T1000 (cell line): ENCODE measurements around the gene GABRB3.

Experiments
- DNase-seq: peaks from one replicate; lab custom pipeline; 2025; ENCODE audit warnings: mixed read lengths; lab: John Stamatoyannopoulos, UW

The GABRB3 gene

DNA sequence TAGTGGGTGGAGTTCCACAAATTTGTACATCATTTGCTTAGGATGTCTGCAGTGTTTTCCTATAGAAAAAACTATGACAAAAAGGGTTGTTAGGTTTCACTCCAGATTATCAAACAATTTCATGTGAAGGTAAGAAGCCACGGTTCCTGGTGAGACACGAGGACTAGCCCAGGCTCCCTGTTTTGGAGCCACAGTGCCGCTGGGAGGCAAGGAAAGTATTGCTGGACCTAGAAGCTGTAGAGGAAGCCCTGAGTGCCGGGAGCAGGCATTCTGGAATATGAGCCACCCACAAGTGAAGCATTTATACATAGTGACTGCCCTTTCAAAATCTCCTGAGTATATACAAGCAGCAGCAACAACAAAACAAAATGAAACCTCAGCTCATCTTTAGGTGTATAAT, 142.0 kb downstream of the GABRB3 start:
- DNase-seq: no peak

DNA sequence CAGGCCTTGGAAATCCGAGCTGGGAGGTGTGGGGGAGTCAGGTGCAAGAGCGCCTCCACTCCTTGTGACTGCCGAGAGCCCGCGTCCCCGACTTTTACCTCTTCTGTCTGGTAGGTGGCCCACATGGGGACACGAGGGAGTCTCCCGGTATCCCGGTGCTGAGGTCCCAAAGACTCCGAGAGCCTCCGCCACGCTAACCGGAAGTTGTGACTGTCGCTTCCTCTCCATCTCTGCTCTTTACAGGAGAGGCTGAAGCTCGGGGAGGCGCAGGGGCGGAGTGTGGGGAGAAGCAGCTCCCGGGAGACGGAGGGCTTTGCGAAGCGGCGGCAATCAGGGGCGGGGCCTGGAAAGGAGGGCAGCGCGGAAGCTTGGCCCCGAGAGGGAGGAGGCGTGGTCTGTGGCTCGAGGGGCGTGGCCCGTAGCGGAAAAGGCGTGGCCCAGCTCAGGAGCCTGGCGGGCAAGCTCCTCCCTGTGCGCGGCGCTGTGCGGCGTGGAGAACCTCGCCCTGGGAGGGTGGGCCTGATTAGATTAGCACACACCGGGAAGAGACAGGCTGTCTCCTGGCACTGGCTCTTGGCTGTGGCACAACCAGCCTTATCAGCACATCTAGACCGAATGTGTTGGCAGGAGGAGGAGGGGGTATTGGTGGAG, 143.9 kb downstream of the GABRB3 start:
- DNase-seq: no peak

DNA sequence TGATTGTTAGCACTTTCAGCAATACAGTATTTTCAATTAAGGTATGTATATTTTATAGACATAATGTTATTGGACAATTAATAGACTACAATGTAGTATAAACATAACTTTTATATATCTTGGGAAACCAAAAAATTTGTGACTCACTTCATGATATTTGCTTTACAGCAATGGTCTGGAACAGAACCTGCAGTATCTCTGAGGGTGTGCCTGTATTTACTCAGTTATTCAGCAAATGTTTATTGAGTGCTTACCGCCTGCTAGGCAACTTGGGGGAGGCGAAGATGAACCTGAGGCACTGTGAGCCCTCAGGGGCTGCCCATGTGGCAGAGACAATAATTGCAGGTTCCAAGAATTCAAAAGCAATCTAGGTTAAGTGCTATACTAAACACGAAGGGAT, 144.8 kb downstream of the GABRB3 start:
- no peak for DNase-seq

DNA sequence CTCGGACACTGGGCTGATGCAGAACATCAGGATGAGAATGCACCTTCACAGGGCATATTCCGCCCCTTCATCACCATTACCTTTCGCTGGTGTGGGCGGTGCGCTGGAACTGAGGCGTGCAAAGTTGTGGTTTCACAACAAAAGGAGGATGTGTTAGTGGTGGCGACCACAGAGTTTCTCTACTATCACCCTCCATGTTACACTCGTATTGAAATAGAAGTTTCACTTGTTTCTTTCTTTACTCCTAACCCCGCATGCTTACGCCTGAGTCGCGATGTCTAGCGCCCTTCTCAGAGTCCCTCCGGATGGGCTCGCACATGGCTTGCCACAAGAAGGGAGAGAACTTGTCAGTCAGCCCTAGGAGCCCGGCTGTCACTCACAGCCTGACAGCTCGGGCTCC, 148.7 kb downstream of the GABRB3 start:
- DNase-seq: no peak

DNA sequence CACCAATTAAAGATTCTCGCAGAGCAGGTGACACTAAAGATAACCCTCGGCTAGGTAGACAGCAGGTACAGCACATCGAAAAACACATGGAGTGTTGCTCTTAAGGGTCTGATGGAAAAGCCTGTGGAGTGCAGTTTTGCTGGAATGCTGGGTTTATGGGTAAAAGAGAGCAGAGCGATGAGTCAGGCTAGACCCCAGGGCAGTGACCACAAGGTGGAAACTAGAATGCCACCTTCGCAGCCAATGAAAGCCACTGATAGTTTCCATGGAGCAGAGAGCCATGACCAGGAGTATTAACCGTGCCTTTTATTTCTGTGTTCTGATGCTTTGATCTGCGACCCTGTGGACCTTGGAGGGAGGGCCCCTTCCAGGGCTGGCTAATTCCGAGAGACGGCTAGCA, 149.8 kb downstream of the GABRB3 start:
- DNase-seq: no peak

DNA sequence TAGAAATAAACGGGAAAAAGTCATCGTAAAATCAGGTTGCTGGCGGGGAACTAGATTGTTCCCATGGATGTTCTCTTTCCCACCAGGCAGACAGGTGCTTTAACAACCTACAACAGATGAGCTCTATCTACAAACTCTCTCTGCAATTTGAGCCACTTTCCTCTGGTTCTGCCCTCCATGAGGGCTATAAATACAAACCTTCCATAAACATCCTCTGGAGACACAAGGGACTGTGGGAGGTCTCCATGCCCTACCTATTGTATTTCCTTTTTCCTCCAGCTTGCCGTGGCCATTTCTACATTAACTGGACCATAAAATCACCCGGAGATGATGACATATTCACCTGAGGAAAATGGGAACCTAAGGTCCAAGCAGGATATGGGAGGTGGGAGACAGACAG, 151.1 kb downstream of the GABRB3 start:
- DNase-seq: no peak

DNA sequence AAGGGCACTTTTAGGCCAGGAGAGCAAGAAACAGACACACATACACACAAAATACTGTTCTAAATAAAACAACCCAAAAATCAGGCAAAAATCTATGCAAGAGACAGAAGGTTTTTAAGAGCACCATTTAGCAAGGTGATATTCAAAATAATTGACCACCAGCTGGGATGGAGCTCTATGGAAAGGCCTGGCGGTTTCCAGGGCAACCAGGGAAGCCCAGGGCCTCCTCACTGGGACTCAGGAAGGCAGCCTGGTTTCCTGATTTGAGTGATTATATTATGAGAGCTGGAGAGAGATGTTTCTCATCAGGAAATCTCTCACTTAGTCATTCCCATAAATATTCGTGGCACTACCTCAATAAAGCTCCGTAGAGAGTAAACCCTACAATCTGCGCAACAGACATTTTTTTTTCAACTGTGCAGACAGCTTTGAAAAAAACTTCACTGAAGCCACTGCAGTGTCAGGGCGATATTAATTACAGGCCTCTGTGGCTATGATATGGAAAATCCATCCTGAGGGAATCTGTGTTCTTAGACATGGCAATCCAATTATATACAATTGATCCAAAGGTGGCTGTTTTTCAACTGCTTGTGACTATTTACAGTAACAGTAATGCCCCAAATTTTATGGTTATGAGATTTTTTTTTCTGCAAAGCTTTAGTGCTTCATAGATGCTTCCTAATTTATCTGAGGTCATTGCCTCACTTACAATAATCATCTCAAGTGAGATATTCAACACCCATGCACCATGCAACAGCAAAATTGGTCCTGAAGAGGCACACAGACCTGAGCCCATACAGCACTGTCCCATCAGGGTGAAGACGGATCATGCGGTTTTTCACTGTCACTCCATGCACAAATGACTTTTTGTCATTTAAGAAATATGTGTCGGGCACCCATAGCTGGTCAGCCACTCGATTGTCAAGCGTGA, 152.1 kb downstream of the GABRB3 start:
- DNase-seq: no peak

DNA sequence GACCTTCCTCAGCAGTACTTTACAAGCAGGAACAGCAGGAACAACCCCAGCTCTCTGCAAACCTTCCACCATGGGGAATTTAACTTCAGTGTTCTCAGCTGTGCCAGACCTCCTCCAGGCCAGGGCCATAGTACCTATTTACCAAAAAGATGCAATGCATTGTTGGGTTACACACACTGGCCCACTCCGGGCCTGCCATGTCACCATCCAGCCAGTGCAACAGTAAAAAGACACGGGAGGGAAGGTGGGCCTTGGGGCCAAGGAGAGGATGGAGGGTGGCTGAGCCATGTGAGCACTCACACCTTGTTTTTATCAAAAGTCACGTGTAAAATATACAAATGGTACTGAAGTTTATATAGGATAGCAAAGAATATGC, 157.0 kb downstream of the GABRB3 start:
- DNase-seq: no peak

DNA sequence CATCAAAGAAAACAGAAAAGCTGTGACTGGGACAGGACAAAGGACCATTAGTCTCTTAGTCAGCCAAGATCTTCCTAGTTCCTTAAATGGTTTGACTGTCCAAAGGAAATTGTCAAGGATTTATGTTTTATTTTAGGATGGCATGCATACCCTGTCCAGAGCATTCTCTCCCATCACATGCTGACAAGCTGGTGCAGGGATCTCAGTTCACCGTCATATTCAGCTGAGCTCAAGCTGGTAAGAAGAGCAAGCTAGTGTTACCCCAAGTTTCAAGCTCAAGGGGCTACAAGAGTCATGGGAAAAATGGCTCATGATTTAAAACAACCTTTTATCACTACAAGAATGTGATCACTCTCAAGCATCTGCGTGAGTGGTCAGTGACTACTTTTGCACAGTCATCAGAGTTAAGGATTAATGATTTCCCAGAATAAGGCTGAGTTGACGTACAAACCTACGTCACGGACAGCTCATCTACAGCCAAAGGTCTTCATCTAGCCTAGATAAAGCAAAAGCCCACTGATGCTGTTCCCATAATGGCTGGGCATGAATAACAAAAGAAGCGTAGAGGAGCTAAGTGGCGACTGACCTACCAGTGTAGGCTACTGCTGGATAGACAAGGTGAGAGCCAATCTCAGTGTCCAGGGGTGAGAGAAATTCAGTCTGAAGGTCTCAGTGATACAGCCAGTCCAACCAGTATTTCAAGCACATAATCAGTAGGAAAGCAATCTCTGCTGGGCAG, 157.5 kb downstream of the GABRB3 start:
- no peak for DNase-seq

DNA sequence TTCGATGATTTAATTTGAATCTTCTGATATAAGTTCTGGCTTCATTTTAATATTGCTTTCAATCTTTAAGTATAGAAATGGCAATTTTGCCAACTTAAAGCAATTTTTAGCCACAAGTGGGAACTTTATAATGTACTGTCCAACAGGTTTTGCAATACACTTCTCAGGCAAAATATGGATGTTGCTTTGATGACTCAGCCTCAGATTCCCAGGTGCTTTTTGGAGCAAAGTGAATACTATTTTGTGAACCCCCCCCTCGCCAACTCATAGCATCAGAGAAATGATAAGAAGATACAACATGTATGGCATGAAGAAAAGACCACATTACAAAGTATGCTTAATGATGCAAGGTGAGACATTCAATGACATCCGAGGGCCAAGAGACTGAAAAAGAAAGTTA, 158.1 kb downstream of the GABRB3 start:
- DNase-seq: no peak

DNA sequence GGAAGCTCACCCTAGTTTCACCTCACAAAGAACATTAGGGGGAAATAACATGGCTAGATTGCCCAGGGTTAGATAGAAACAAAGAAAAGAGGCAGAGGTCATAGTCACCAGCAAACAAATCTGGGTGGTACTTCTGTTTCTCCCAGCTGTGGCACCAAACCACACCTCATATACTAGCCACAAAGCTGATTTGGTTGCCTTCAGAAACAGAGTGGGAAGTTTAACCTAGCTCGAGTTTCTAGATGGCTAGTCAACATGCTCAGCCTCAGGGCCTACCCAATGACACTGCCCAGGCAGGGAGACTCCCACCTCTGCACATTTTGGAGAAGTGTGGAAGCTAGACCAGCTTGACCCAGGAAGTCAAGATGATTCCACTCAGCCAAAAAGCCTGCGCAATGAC, 174.2 kb downstream of the GABRB3 start:
- DNase-seq: no peak

DNA sequence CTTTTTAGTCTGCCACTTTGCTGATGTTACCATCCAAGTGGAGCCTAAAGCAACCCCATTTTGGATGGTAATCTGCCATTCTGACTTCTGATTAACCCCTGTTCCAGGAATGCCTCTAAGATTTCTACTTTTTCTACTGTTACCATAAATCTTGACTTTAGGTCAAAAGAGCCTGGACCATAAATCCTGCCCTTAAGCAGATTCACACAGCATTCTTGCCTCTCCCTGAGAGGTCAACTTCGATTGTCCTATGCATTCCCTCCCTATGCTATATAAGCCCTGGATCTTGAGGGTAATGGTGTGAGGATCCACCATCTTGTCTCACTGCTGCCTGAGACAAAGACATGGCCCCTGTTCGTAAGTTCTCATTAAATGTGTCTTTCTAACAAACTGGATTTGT, 177.3 kb downstream of the GABRB3 start:
- DNase-seq: no peak

DNA sequence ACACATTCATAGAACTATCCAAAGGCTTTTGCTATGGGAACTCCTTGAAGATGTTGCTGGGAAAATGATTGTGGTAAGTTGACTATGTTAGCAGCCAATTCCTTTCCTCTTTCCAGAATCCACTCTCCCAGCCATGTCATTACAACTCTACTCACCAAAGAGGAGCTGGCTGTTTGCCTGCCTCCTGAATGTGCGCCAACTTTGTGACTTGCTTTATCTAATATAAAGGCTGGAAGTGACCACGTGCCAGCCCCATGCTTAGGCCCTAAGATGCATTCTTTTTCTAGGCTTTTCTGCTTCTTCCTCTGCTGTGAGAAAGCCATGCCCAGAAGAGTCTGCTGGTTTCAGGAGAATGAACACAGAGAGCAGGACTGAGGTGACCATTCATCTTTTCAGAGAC, 182.2 kb downstream of the GABRB3 start:
- no peak for DNase-seq

DNA sequence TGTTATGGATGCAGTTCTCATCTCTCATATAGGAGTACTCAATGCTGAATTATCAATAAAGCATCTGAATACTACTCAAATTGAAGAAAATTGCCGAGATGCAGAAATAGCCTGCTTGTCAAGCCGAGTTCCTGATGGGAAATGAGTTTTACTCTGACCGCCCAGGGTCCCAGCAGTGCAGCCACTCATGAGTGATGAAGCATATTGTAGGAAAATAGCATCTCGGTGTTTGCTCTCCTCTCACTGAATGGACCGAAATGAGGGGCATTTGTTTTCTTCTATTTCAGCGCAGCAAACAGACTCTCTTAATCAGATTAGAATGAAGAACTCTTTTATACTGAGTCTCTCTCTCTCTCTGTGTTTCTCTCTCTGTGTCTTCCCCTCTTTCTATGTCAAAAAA, 190.0 kb downstream of the GABRB3 start:
- DNase-seq: no peak

DNA sequence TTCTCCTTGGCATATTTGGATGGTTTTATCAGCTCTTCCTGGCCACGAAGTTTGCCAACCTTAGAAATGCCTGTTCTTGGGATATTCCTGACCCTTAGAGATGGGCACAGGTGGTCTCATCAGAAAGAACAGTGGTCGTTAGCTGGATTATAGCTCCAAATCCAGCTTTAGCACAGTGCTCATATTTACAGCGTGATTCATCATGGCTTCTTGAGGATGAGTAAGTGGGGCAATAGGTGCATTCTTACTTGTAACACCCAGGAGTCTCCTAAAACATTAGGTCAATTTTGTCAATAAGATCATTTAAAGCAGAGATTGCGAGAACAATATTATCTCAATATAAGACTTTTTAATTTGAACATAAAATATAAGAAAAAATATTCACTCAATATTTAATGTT, 191.9 kb downstream of the GABRB3 start:
- no peak for DNase-seq

DNA sequence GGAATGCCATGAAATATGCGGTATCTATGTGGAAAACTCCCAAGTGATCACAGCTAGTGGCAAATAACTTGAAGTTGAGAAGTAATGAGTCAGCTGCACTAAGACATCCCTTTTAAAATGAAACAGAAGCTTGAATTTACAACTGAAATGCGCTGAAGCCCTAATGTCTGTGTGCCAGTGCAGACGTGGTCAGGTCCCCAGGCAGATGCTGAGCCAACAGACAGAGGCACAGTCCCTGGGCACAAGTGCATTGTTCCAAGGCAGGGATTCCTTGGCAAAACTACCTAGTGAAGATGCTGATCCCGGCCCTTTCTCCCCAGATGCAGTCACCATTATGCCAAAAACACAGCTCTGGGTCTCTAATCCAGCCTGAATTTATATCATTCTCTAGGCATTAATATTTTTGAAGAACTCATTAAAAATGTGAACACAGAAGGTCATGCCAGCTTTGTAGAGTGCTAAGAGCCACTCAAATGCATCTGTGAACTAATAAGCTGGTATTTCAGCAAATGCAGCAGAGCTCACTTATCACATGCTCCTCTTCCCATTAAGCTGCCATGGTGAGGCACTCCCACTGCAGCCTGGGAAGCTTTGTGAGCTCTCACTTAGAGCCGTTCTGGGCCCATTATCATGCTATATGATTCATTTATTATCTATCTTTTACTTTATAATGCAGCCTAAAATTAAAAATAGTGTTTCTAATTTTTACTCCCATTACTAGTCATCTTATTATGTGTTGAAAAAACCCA, 200.1 kb downstream of the GABRB3 start:
- DNase-seq: no peak

DNA sequence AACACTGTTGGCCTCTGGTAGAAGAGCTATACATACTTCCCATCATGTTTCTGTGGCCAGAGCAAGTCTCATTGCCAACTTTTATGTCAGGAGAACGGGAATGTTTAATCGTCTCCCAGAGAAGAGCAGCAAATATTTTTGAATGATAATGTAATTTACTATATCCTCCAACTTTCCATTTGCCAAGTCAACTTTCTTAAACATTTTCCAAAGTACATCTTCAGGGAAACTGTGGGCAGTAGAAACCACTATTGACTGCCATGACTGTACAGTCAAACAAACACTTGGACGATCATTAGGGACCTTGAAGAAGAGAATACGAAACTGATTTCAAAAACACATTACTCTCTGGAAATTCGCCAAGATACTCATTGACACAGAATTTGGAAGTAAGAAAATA, 201.5 kb downstream of the GABRB3 start:
- DNase-seq: no peak

DNA sequence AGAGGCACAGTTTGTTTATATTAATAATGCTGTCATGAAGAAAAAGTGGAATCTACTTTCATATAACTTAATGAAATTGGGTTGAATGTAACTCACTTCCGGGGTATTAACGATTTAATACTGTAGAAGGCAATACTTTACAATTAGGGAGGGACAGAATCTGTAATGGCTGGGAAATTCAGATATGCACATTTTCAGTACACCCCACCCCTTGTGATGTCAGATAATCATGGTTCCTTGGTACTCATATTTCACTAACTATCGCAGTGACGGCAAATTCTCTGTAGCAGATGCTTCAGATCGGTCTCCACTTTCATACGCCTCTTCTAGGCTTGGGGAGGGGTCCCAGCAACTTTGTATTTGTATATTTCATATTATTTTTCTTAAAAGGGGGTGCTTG, 207.3 kb downstream of the GABRB3 start:
- DNase-seq: no peak

DNA sequence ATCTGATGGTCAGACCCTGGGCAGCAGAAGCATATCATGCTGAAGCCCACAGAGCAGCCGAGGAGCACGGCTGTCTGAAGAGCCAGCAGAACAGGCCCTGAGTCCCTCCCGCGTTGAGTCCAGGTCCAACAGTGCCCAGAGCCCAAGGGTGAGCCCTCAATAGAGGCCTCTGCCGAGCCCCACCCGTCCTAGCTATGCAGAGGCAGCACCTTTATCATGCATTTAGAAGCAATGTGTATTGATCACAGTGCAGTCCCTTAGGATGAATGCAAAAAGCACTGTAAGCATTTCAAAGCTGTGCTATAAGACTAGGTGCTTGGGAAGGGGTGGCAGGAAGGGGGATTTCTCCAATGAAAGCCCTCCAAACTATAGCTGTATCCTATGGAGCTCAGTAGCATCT, 208.5 kb downstream of the GABRB3 start:
- DNase-seq: no peak

DNA sequence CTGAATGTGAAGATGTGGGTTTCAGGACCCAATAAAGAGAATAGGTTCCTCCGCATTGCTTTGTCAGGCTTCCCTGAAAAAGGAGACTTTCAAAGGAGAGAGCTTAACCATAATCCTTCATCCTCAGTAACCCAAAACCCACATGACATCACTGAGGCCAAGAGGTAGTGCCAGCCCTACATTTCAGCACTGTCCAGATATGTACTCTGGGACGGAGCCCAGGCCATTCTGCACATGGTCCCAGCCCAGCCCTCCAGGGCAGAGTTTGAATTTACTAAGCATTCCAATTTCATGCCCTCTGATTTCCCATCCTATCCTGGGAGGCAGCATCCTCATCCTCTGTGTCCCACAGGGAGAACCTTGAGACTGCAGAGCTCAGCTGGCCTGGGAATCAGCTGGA, 210.5 kb downstream of the GABRB3 start:
- DNase-seq: no peak

DNA sequence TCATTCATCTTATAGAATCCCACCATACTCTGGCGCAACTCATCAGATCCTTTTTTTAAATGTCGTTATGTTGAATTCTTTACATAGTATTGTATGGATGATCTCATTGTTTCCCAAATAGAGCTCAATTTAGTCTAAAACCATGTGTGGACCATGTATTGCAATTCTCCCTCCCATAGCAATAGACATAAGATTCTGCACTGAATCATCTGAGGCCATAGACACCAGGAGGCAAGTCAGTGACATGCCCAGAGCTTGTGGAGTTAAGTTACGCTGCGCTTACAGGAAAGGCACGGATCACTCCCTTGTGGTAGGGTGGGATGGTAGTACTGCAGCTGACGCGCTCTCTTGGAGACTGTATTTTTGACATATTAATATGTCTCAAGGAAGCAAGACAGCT, 211.0 kb downstream of the GABRB3 start:
- DNase-seq: no peak

DNA sequence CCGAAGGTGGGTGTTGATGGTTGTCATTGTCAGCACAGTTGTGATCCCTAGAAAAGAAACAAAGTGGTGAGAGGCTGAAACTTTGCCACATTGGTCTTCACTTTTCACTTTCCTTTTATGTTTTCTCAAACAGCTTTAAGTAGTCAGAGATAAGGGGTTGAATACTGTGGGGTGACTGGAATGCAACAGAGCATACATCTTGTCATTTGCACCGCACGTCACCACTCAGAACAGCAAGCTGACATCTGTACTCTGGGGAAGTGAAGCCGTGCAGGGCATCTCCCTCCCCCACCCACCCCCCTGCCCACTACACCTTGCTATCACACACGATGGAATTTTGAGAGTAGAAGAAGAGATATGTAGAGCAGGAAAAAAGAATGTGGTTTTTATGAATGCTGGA, 211.7 kb downstream of the GABRB3 start:
- no peak for DNase-seq
